GM12873 (cell line): Measurements from ENCODE around the gene ERCC6L2.

ENCODE experiments used
- TF ChIP-seq, protein P1 (sequence below): IDR thresholded peaks from 2 replicates; pipeline ENCODE4 v1.5.1; 2012; ENCODE audit warnings: low read depth, mild to moderate bottlenecking, moderate library complexity, low read length, control low read depth; ENCODE audit not compliant: insufficient read depth; ENCODE audit errors: missing control alignments

The ERCC6L2 gene

DNA sequence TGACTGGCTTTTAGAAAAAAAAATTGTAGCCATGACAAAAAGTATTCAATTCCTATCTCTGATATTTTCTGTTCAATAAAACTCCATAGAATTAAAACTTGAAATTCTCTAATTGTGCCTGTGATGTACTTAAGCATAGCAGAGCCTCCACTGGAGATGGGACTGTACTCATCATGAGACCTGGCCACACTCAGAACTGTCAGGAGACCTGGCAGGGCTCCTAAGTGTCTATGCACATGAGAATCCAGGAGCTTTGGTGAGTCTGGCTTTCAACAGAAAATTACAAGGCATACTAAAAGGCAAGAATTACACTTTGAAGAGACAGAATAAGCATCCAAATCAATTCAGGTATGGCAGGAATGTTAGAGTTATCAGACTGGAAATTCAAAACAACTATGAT is 26.7 kb upstream of the ERCC6L2 start:
- TF ChIP-seq, protein P1, sequence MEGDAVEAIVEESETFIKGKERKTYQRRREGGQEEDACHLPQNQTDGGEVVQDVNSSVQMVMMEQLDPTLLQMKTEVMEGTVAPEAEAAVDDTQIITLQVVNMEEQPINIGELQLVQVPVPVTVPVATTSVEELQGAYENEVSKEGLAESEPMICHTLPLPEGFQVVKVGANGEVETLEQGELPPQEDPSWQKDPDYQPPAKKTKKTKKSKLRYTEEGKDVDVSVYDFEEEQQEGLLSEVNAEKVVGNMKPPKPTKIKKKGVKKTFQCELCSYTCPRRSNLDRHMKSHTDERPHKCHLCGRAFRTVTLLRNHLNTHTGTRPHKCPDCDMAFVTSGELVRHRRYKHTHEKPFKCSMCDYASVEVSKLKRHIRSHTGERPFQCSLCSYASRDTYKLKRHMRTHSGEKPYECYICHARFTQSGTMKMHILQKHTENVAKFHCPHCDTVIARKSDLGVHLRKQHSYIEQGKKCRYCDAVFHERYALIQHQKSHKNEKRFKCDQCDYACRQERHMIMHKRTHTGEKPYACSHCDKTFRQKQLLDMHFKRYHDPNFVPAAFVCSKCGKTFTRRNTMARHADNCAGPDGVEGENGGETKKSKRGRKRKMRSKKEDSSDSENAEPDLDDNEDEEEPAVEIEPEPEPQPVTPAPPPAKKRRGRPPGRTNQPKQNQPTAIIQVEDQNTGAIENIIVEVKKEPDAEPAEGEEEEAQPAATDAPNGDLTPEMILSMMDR, result no peak

DNA sequence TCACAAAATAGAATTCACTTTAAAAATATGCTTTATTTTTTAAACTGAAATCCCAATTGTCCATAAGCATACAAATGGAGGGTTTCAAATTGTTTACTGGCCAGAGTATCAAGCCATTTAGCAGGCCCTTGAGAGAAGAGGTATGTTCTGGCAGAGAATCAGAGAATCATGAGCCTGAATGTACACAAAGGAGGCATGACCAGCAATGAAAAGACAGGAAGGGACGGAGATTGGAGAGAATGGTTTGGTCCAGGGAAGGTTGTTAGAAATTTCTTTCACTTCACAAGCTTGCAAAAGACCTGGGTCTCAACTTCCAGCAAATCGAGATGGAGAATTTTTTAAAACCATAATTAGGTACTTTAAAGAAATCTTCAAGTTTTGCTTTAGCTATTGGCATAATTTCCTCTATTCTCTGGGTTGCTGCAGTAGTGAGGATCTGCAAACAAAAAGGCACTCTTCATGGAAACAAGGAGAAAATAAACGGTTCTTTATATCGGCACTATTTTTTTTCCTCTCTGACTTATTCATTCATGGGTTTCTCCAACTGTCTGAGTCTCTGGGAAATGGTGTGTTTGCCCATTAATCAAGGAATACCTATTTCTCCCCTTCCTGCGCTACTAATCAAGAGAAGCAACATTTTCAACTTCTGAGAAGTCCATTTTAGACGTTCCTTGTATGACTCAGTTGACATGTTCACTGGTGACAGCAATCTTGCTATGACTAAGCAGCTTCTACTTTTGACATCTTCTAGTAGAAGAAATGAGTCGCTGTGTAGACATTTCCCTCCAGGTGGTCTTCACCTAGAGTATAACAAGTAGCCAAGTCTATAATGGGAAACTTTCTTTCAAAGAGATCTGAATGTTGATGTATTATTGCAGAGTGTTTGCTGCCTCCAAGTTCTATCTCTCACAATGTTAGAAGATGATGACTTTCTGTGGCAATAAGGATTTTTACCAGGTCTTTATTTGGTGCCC is 23.1 kb upstream of the ERCC6L2 start:
- TF ChIP-seq, protein P1, result no peak

GRCh38 chr9:95854386-95855020 is 21.0 kb upstream of the ERCC6L2 start:
- TF ChIP-seq, protein P1, result no peak

GRCh38 chr9:95855961-95856360 is 19.5 kb upstream of the ERCC6L2 start:
- TF ChIP-seq, protein P1, result no peak

DNA sequence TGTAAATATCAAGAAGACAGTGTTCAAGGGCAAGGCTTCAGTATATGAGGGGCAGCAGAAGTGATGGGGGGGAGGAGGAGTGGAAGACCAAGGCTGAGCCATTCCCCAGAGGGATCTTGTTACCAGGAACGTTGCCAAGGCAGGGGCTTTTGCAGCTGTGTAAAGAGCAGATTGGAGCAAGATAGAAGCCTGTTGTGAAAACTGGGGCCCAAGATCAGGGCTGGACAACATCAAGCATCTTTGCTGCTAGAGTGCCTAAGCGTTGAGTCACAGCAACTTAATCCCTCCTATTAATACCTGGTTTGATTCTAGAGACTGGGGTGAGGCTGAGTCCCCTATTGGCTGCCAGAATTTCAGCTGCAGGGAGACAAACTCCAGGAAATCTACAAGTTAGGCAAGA is 18.4 kb upstream of the ERCC6L2 start:
- TF ChIP-seq, protein P1, result no peak

GRCh38 chr9:95857896-95858295 is 17.6 kb upstream of the ERCC6L2 start:
- TF ChIP-seq, protein P1, result no peak

GRCh38 chr9:95862343-95862742 is 13.1 kb upstream of the ERCC6L2 start:
- TF ChIP-seq, protein P1, result no peak
